ENCODE measurements around the gene UBAC1.

Gene UBAC1

GRCh38 chr9:135890190-135891026 is 70.8 kb downstream of the UBAC1 start:
- H3K4me2 ChIP-seq, result no peak overlapping the region
- no peak for TF ChIP-seq CTCF (conservative IDR thresholded peaks at IDR 0.05; ENCODE audit: low read depth, low read length)
- peaks cover 45% of the 10 kb centered on the region for H3K79me2 ChIP-seq (ENCODE audit: insufficient read depth, low read depth)
- no peaks in the 10 kb centered on the region for H3K36me3 ChIP-seq (ENCODE audit: insufficient read depth)
- no peaks in the 10 kb centered on the region for H3K27me3 ChIP-seq (ENCODE audit: insufficient read depth, low read depth)
- H3K27ac ChIP-seq, result no peak overlapping the region
- H4K20me1 ChIP-seq (ENCODE audit: insufficient read depth), result 0 out of 2 replicates have a peak, but pooled peaks cover 2% of the 10 kb centered on the region
- H3K4me1 ChIP-seq (ENCODE audit: low read depth, poor library complexity, severe bottlenecking), result no peaks in the 10 kb centered on the region
- no peak overlapping the region for H2AFZ ChIP-seq (ENCODE audit: low read depth)
- H3K9ac ChIP-seq, result no peak overlapping the region
- H3K4me3 ChIP-seq (IDR thresholded peaks at IDR 0.05; ENCODE audit: insufficient read depth, low read depth, low read length), result no peak overlapping the region

GRCh38 chr9:135889564-135890189 is 71.5 kb downstream of the UBAC1 start:
- no peak overlapping the region for H3K4me2 ChIP-seq
- no peaks in the 10 kb centered on the region for H3K27me3 ChIP-seq (ENCODE audit: insufficient read depth, low read depth)
- H2AFZ ChIP-seq (ENCODE audit: low read depth), result no peak overlapping the region
- no peak overlapping the region for H3K4me3 ChIP-seq (IDR thresholded peaks at IDR 0.05; ENCODE audit: insufficient read depth, low read depth, low read length)
- H3K4me1 ChIP-seq (ENCODE audit: low read depth, poor library complexity, severe bottlenecking), result no peaks in the 10 kb centered on the region
- TF ChIP-seq CTCF (conservative IDR thresholded peaks at IDR 0.05; ENCODE audit: low read depth, low read length), result no peak
- H3K27ac ChIP-seq, result no peak overlapping the region
- 0 out of 2 replicates have a peak, but pooled peaks cover 2% of the 10 kb centered on the region for H4K20me1 ChIP-seq (ENCODE audit: insufficient read depth)
- no peak overlapping the region for H3K9ac ChIP-seq
- no peaks in the 10 kb centered on the region for H3K36me3 ChIP-seq (ENCODE audit: insufficient read depth)
- peaks cover 45% of the 10 kb centered on the region for H3K79me2 ChIP-seq (ENCODE audit: insufficient read depth, low read depth)

- Histone ChIP-seq H3K4me2 (no peak overlapping the region), H3K9ac (no peak overlapping the region), H3K36me3 (ENCODE audit: insufficient read depth) (no peaks in the 10 kb centered on the region)
These were observed 72.3 kb downstream of the UBAC1 start for GRCh38 chr9:135888766-135889394.

More at GRCh38 chr9:135888766-135889394, 72.3 kb downstream of the UBAC1 start:
- Histone ChIP-seq H3K27ac (no peak overlapping the region), H2AFZ (ENCODE audit: low read depth) (no peak overlapping the region), H3K79me2 (ENCODE audit: insufficient read depth, low read depth) (peaks cover 39% of the 10 kb centered on the region), H3K4me3 (IDR thresholded peaks at IDR 0.05; ENCODE audit: insufficient read depth, low read depth, low read length) (no peak overlapping the region), H3K4me1 (ENCODE audit: low read depth, poor library complexity, severe bottlenecking) (no peaks in the 10 kb centered on the region), H4K20me1 (ENCODE audit: insufficient read depth) (0 out of 2 replicates have a peak, but pooled peaks cover 2% of the 10 kb centered on the region), H3K27me3 (ENCODE audit: insufficient read depth, low read depth) (no peaks in the 10 kb centered on the region)
- no peak for TF ChIP-seq CTCF (conservative IDR thresholded peaks at IDR 0.05; ENCODE audit: low read depth, low read length)

Measured in KMS-11 (cell line).